H1 (cell line): ENCODE measurements around the gene TMEM135. TPM values are rescaled to one million over a fixed set of nuclear protein-coding genes. Genes with fewer than 3 reads are reported as not detected.

ENCODE experiments used
- CTCF ChIA-PET: fragments of 300-600 bp; sonication (Branson Sonifier 250); formaldehyde crosslinking; loops from one replicate; lab custom pipeline; 2021; ENCODE audit not compliant: partially characterized antibody; lab: Charles Lee
- POLR2A ChIA-PET: fragments of 300-600 bp; sonication (Branson Sonifier 250); formaldehyde crosslinking; loops from one replicate; lab custom pipeline; 2021; ENCODE audit warnings: inconsistent platforms; ENCODE audit not compliant: partially characterized antibody; lab: Charles Lee
- DNase-seq, 2 experiments: peaks; one replicate each; pipeline versions ENCODE4 v3.0.0 to v3.0.0-alpha.2; 2010 to 2022; ENCODE audit warnings: low spot score in 2 of 2, low read depth in 1 of 2, mixed read lengths in 1 of 2
- FAIRE-seq: peaks from 2 replicates; lab custom pipeline; 2011; peaks lifted over from hg19 to GRCh38; lab: Jason Lieb, UNC
- H2AFZ ChIP-seq: 2 replicates; pipeline ENCODE4 v1.8.1; 2012; ENCODE audit warnings: low read length, inconsistent platforms
- H2AK5ac ChIP-seq: 2 replicates; pipeline ENCODE4 v1.6.1; 2013; ENCODE audit warnings: low read depth, low read length
- H2BK120ac ChIP-seq: replicated peaks from 2 replicates; pipeline ENCODE3; 2013; ENCODE audit warnings: low read depth, low read length, inconsistent platforms
- H2BK12ac ChIP-seq: 2 replicates; pipeline ENCODE4 v1.6.1; 2013; ENCODE audit warnings: low read depth, low read length
- H2BK15ac ChIP-seq: 2 replicates; pipeline ENCODE4 v1.6.1; 2013; ENCODE audit warnings: low read length
- H2BK20ac ChIP-seq: 2 replicates; pipeline ENCODE4 v1.6.1; 2013; ENCODE audit warnings: low read length
- H2BK5ac ChIP-seq: 2 replicates; pipeline ENCODE4 v1.6.1; 2013; ENCODE audit warnings: low read depth, low read length
- H3K14ac ChIP-seq: 2 replicates; pipeline ENCODE4 v1.6.1; 2013; ENCODE audit warnings: inconsistent platforms; ENCODE audit not compliant: insufficient read length
- H3K18ac ChIP-seq: 2 replicates; pipeline ENCODE4 v1.6.1; 2013; ENCODE audit warnings: low read length; ENCODE audit errors: extremely low read depth
- H3K23ac ChIP-seq: 2 replicates; pipeline ENCODE4 v1.6.1; 2013; ENCODE audit warnings: inconsistent platforms; ENCODE audit not compliant: insufficient read length
- H3K23me2 ChIP-seq: 2 replicates; pipeline ENCODE4 v1.6.1; 2013; ENCODE audit warnings: low read depth, low read length
- H3K27ac ChIP-seq: 2 replicates; pipeline ENCODE4 v1.6.1; 2011; ENCODE audit warnings: low read depth, low read length, inconsistent platforms
- H3K27me3 ChIP-seq, 4 experiments: replicated peaks in 1 of 4; 1 replicate in 1 of 4; 2 replicates in 3 of 4; pipeline versions ENCODE4 v1.6.1 to v1.8.1; 2011 to 2013; ENCODE audit warnings: low read length in 3 of 4, mild to moderate bottlenecking in 3 of 4, inconsistent platforms in 2 of 4, mixed read lengths in 2 of 4, moderate library complexity in 1 of 4; ENCODE audit not compliant: control insufficient read depth in 3 of 4, insufficient read depth in 3 of 4; ENCODE audit errors: extremely low read depth in 1 of 4
- H3K36me3 ChIP-seq, 4 experiments: 2 replicates each; pipeline versions ENCODE4 v1.6.1 to v1.8.1; 2011 to 2013; ENCODE audit warnings: mild to moderate bottlenecking in 4 of 4, low read length in 3 of 4, moderate library complexity in 2 of 4, control low read depth in 1 of 4, inconsistent platforms in 1 of 4; ENCODE audit not compliant: insufficient read depth in 4 of 4, control insufficient read depth in 2 of 4
- H3K4ac ChIP-seq: replicated peaks from 2 replicates; pipeline ENCODE3; 2013; ENCODE audit warnings: low read length, low read depth, mixed read lengths, inconsistent platforms; ENCODE audit not compliant: insufficient read length
- H3K4me1 ChIP-seq, 4 experiments: replicated peaks in 1 of 4; 1 replicate in 1 of 4; 2 replicates in 3 of 4; pipeline versions ENCODE4 v1.6.1 to v1.8.1; 2011 to 2013; ENCODE audit warnings: low read length in 3 of 4, inconsistent platforms in 2 of 4, mixed read lengths in 1 of 4; ENCODE audit not compliant: insufficient read depth in 4 of 4, control insufficient read depth in 3 of 4
- H3K4me2 ChIP-seq, 2 experiments: 2 replicates each; pipeline versions ENCODE4 v1.6.1 to v1.8.1; 2011 to 2013; ENCODE audit warnings: low read depth in 2 of 2, low read length in 2 of 2, control low read depth in 1 of 2, inconsistent platforms in 1 of 2, mild to moderate bottlenecking in 1 of 2; ENCODE audit not compliant: insufficient read depth in 1 of 2
- H3K4me3 ChIP-seq, 4 experiments: fragments of 200-600, 300-600 bp in 1 of 4; sonication (generic), shearing (Covaris generic), sonication (Bioruptor Twin) in 1 of 4; 2 replicates each; pipeline versions ENCODE4 v1.5.1 to v1.8.1; 2011 to 2016; ENCODE audit warnings: low read length in 4 of 4, low read depth in 3 of 4, control low read depth in 2 of 4, inconsistent platforms in 2 of 4, mild to moderate bottlenecking in 2 of 4, mixed read lengths in 1 of 4, moderate library complexity in 1 of 4; ENCODE audit not compliant: insufficient read depth in 2 of 4; ENCODE audit errors: extremely low read depth in 1 of 4
- H3K56ac ChIP-seq: replicated peaks from 2 replicates; pipeline ENCODE3; 2013; ENCODE audit warnings: low read depth, mild to moderate bottlenecking, mixed read lengths, low read length, inconsistent platforms; ENCODE audit not compliant: insufficient read length
- H3K79me1 ChIP-seq: 2 replicates; pipeline ENCODE4 v1.6.1; 2013; ENCODE audit warnings: low read depth, low read length, control low read depth
- H3K79me2 ChIP-seq, 2 experiments: 2 replicates each; pipeline versions ENCODE4 v1.6.1 to v1.8.1; 2012 to 2013; ENCODE audit warnings: low read length in 2 of 2, mild to moderate bottlenecking in 2 of 2, inconsistent platforms in 1 of 2; ENCODE audit not compliant: insufficient read depth in 2 of 2, control insufficient read depth in 1 of 2
- H3K9ac ChIP-seq, 4 experiments: replicated peaks in 1 of 4; 1 replicate in 1 of 4; 2 replicates in 3 of 4; pipeline versions ENCODE4 v1.6.1 to v1.8.1; 2011 to 2013; ENCODE audit warnings: low read depth in 3 of 4, low read length in 3 of 4, control low read depth in 2 of 4, mild to moderate bottlenecking in 2 of 4, moderate library complexity in 2 of 4, inconsistent platforms in 1 of 4; ENCODE audit errors: extremely low read depth in 1 of 4
- H3K9me3 ChIP-seq, 2 experiments: 2 replicates each; pipeline versions ENCODE4 v1.6.1 to v1.8.1; 2012 to 2013; ENCODE audit warnings: mild to moderate bottlenecking in 2 of 2, moderate library complexity in 2 of 2, control low read depth in 1 of 2, inconsistent platforms in 1 of 2, low read depth in 1 of 2, low read length in 1 of 2, mixed read lengths in 1 of 2; ENCODE audit not compliant: insufficient read depth in 2 of 2
- H4K20me1 ChIP-seq, 2 experiments: replicated peaks in 1 of 2; 2 replicates each; pipeline versions ENCODE3 to v1.8.1; 2011 to 2013; ENCODE audit warnings: inconsistent platforms in 2 of 2, low read length in 2 of 2, mild to moderate bottlenecking in 1 of 2; ENCODE audit not compliant: insufficient read depth in 2 of 2, control insufficient read depth in 1 of 2
- H4K5ac ChIP-seq: 2 replicates; pipeline ENCODE4 v1.6.1; 2013; ENCODE audit warnings: low read length, low read depth, mixed read lengths, inconsistent platforms; ENCODE audit not compliant: insufficient read length
- H4K8ac ChIP-seq: 2 replicates; pipeline ENCODE4 v1.8.0; 2013; ENCODE audit warnings: mild to moderate bottlenecking, moderate library complexity, low read length, inconsistent platforms; ENCODE audit not compliant: insufficient read depth; ENCODE audit errors: extremely low read depth
- H4K91ac ChIP-seq: replicated peaks from 2 replicates; pipeline ENCODE3; 2013; ENCODE audit warnings: low read length, mixed read lengths, inconsistent platforms; ENCODE audit not compliant: insufficient read length
- BACH1 ChIP-seq: IDR thresholded peaks from 2 replicates; pipeline ENCODE4 v1.6.1; 2012; ENCODE audit warnings: low read length, improper control_type of control experiment
- EGR1 ChIP-seq: IDR thresholded peaks from 2 replicates; pipeline ENCODE4 v1.6.1; 2011; ENCODE audit warnings: low read depth, low read length, borderline replicate concordance
- MAX ChIP-seq: IDR thresholded peaks from 2 replicates; pipeline ENCODE4 v1.6.1; 2012; ENCODE audit warnings: inconsistent platforms
- NANOG ChIP-seq: IDR thresholded peaks from 2 replicates; pipeline ENCODE4 v1.6.1; 2011; ENCODE audit warnings: low read length, low read depth, mild to moderate bottlenecking, inconsistent platforms; ENCODE audit not compliant: insufficient read depth, poor library complexity, severe bottlenecking
- RFX5 ChIP-seq: IDR thresholded peaks from 2 replicates; pipeline ENCODE4 v1.6.1; 2011; ENCODE audit warnings: low read depth, low read length, improper control_type of control experiment, borderline replicate concordance
- SIX5 ChIP-seq: IDR thresholded peaks from 2 replicates; pipeline ENCODE4 v1.6.1; 2011; ENCODE audit warnings: mild to moderate bottlenecking, low read depth, low read length
- WGBS, 2 experiments: shearing (Covaris generic) in 1 of 2; methylation state at CpG; one replicate each; pipeline versions ENCODE4 v1.1.6 to v1.1.7; 2013 to 2015; ENCODE audit warnings: low lambda C conversion rate in 2 of 2, mixed read lengths in 2 of 2, inconsistent platforms in 1 of 2, low coverage in 1 of 2, missing lambda C conversion rate in 1 of 2; ENCODE audit not compliant: insufficient replicate concordance in 2 of 2, insufficient coverage in 1 of 2, insufficient read length in 1 of 2; ENCODE audit errors: extremely low coverage in 1 of 2, missing lambda C conversion rate in 1 of 2; 5-methylcytosine and 5-hydroxymethylcytosine counted together
- polyA plus RNA-seq, 7 experiments: library from polyadenylated mRNA; depleted of rRNA in 3 of 7; stranded (reverse) in 5 of 7; unstranded in 2 of 7; fragments of >200 nt in 5 of 7; fragments of 200-250 nt in 2 of 7; gene quantifications; 1 replicate in 5 of 7; 2 replicates in 1 of 7; 4 replicates in 1 of 7; pipeline versions ENCODE4 v1.2.1 to v1.2.3, GENCODE V29; 2011 to 2013; ENCODE audit warnings: missing spikeins in 2 of 7, mixed read lengths in 2 of 7
- total RNA-seq: library from RNA; stranded (reverse); fragmentation: NEBNext Ultra II Directional; extraction: Animal tissue kit (Norgen Biotek cat#: 25700); gene quantifications from 2 replicates; pipeline ENCODE4 v1.2.1, GENCODE V29; 2021

TMEM135 gene
- total and polyA plus RNA-seq, 2 of the 8 experiments (the other 6 are each of a cell fraction or from before 2014, with no cell fraction given), result 9.3 to 31.3 TPM

- Histone ChIP-seq H3K27me3 (peaks cover 0 to 28% (median 5%) of the 10 kb centered on the region in 4 experiments; a peak in 5 of 7 replicates), H4K91ac (no peak overlapping the region), H2BK20ac (no peak overlapping the region), H4K5ac (no peak overlapping the region), H3K4ac (no peak overlapping the region), H2BK5ac (no peak overlapping the region), H3K23ac (no peak overlapping the region), H3K23me2 (no peaks in the 10 kb centered on the region), H2AK5ac (no peak overlapping the region), H3K79me1 (no peaks in the 10 kb centered on the region), H3K9ac (no peak overlapping the region), H2BK12ac (no peak overlapping the region), H2BK15ac (no peak overlapping the region), H3K4me3 (no peak overlapping the region), H4K20me1 (peaks cover 0 to 4% of the 10 kb centered on the region in 2 experiments), H2BK120ac (no peak overlapping the region), H4K8ac (no peak overlapping the region), H2AFZ (no peak overlapping the region), H3K9me3 (peaks cover under 1 to 4% of the 10 kb centered on the region in 2 experiments; a peak in 2 of 4 replicates), H3K18ac (no peak overlapping the region), H3K14ac (no peak overlapping the region), H3K4me2 (no peak overlapping the region), H3K4me1 (peaks cover 0 to 5% (median 0%) of the 10 kb centered on the region in 4 experiments; a peak in 1 of 7 replicates), H3K36me3 (peaks cover 0 to 7% (median 1%) of the 10 kb centered on the region in 4 experiments; a peak in 2 of 8 replicates), H3K56ac (no peak overlapping the region), H3K27ac (no peak overlapping the region), H3K79me2 (no peaks in the 10 kb centered on the region)
- ChIA-PET POLR2A (no interaction called here), CTCF (interaction anchor here (0.6 to 1.8 kb wide), 2 partner anchors 9 to 16 kb away, joined by 3 to 11 read pairs; no protein-coding TSS in a partner anchor)
- DNase-seq, result no peak
- 87% methylated on average over 3 of the region's 3 CpGs; no CpG with 5 or more reads in 1 of the 2 experiments for WGBS, 2 experiments
- no peak for FAIRE-seq
- TF ChIP-seq EGR1, result no peak
- no peak for TF ChIP-seq MAX
- TF ChIP-seq RFX5, result no peak
- no peak for TF ChIP-seq NANOG
- TF ChIP-seq SIX5, result no peak
- no peak for TF ChIP-seq BACH1
Measured at GRCh38 chr11:87081358-87081757, 43.6 kb downstream of the TMEM135 start.
